Measurements from ENCODE around the gene PELI1.

PELI1 gene

GRCh38 chr2:64145119-64145518 lies 899 bp upstream of the PELI1 start:
- peak overlapping the region; percentile 13; the same call in 1 of the 2 replicates for H3K27ac ChIP-seq (ENCODE audit: low read depth, low read length)
- peaks cover 16% of the 10 kb centered on the region for H4K20me1 ChIP-seq (ENCODE audit: control insufficient read depth, insufficient read depth, low read depth, low read length)
- H3K9me2 ChIP-seq (replicated peaks; ENCODE audit: control insufficient read depth, low read length) = no peaks in the 10 kb centered on the region
- peaks cover 79% of the 10 kb centered on the region for H3K79me2 ChIP-seq (ENCODE audit: control insufficient read depth, low read length)
- H3K4me2 ChIP-seq (ENCODE audit: low read length) = peak overlapping the region; percentile 99
- peaks cover 57% of the 10 kb centered on the region for H3K4me1 ChIP-seq (ENCODE audit: control insufficient read depth, low read length)
- no peaks in the 10 kb centered on the region for H3K27me3 ChIP-seq (ENCODE audit: control insufficient read depth, low read length)
- TF ChIP-seq CTCF (IDR thresholded peaks at IDR 0.05; ENCODE audit: low read depth, low read length, poor library complexity, severe bottlenecking) (no peak), EZH2phosphoT487 (IDR thresholded peaks at IDR 0.05; ENCODE audit: borderline replicate concordance, low read length) (no peak)
- H3K36me3 ChIP-seq (ENCODE audit: control insufficient read depth, low read length) = peaks cover 61% of the 10 kb centered on the region
- H3F3A ChIP-seq (ENCODE audit: control insufficient read depth, insufficient read depth) = peaks cover 3% of the 10 kb centered on the region; the same call in 1 of the 2 replicates
- H3K4me3 ChIP-seq (ENCODE audit: low read length) = peak overlapping the region; percentile 96
- no peaks in the 10 kb centered on the region for H3K9me3 ChIP-seq (ENCODE audit: control insufficient read depth, insufficient read depth, low read length)

- H3K4me3 ChIP-seq (ENCODE audit: low read length) = peak overlapping the region; percentile 96
- peak overlapping the region; percentile 92 for H3K27ac ChIP-seq (ENCODE audit: low read depth, low read length)
- H3K27me3 ChIP-seq (ENCODE audit: control insufficient read depth, low read length) = no peaks in the 10 kb centered on the region
- no peaks in the 10 kb centered on the region for H3K9me3 ChIP-seq (ENCODE audit: control insufficient read depth, insufficient read depth, low read length)
- peaks cover 88% of the 10 kb centered on the region for H3K79me2 ChIP-seq (ENCODE audit: control insufficient read depth, low read length)
- peaks cover 3% of the 10 kb centered on the region; the same call in 1 of the 2 replicates for H3F3A ChIP-seq (ENCODE audit: control insufficient read depth, insufficient read depth)
- TF ChIP-seq CTCF (IDR thresholded peaks at IDR 0.05; ENCODE audit: low read depth, low read length, poor library complexity, severe bottlenecking) (no peak), EZH2phosphoT487 (IDR thresholded peaks at IDR 0.05; ENCODE audit: borderline replicate concordance, low read length) (no peak)
- peaks cover 64% of the 10 kb centered on the region for H3K4me1 ChIP-seq (ENCODE audit: control insufficient read depth, low read length)
- peaks cover 78% of the 10 kb centered on the region for H3K36me3 ChIP-seq (ENCODE audit: control insufficient read depth, low read length)
- no peaks in the 10 kb centered on the region for H3K9me2 ChIP-seq (replicated peaks; ENCODE audit: control insufficient read depth, low read length)
- H3K4me2 ChIP-seq (ENCODE audit: low read length) = peak overlapping the region; percentile 90
- H4K20me1 ChIP-seq (ENCODE audit: control insufficient read depth, insufficient read depth, low read depth, low read length) = peaks cover 32% of the 10 kb centered on the region
Measured at GRCh38 chr2:64143169-64144056, 807 bp downstream of the PELI1 start.

GRCh38 chr2:64142741-64143168 lies 1.5 kb downstream of the PELI1 start:
- H3K27ac ChIP-seq (ENCODE audit: low read depth, low read length) = peak overlapping the region; percentile 92
- H3K79me2 ChIP-seq (ENCODE audit: control insufficient read depth, low read length) = peaks cover 95% of the 10 kb centered on the region
- H4K20me1 ChIP-seq (ENCODE audit: control insufficient read depth, insufficient read depth, low read depth, low read length) = peaks cover 38% of the 10 kb centered on the region
- no peaks in the 10 kb centered on the region for H3K27me3 ChIP-seq (ENCODE audit: control insufficient read depth, low read length)
- peak overlapping the region; percentile 90 for H3K4me2 ChIP-seq (ENCODE audit: low read length)
- TF ChIP-seq EZH2phosphoT487 (IDR thresholded peaks at IDR 0.05; ENCODE audit: borderline replicate concordance, low read length) = no peak
- TF ChIP-seq CTCF (IDR thresholded peaks at IDR 0.05; ENCODE audit: low read depth, low read length, poor library complexity, severe bottlenecking) = no peak
- H3K4me3 ChIP-seq (ENCODE audit: low read length) = peak overlapping the region; percentile 96
- peaks cover 71% of the 10 kb centered on the region for H3K4me1 ChIP-seq (ENCODE audit: control insufficient read depth, low read length)
- H3K9me3 ChIP-seq (ENCODE audit: control insufficient read depth, insufficient read depth, low read length) = no peaks in the 10 kb centered on the region
- H3F3A ChIP-seq (ENCODE audit: control insufficient read depth, insufficient read depth) = peaks cover 3% of the 10 kb centered on the region; the same call in 1 of the 2 replicates
- peaks cover 84% of the 10 kb centered on the region for H3K36me3 ChIP-seq (ENCODE audit: control insufficient read depth, low read length)
- H3K9me2 ChIP-seq (replicated peaks; ENCODE audit: control insufficient read depth, low read length) = no peaks in the 10 kb centered on the region

All from DOHH2 (cell line).